HG03045 (cell line): Measurements from ENCODE around the gene TBC1D22A.

ENCODE experiments used
- ATAC-seq: cut with Tn5 transposase; IDR thresholded peaks from one replicate; pipeline ENCODE4 v1.9.1; 2021; ENCODE audit warnings: mild to moderate bottlenecking, moderate library complexity; ENCODE audit not compliant: unreplicated experiment

TBC1D22A gene

DNA sequence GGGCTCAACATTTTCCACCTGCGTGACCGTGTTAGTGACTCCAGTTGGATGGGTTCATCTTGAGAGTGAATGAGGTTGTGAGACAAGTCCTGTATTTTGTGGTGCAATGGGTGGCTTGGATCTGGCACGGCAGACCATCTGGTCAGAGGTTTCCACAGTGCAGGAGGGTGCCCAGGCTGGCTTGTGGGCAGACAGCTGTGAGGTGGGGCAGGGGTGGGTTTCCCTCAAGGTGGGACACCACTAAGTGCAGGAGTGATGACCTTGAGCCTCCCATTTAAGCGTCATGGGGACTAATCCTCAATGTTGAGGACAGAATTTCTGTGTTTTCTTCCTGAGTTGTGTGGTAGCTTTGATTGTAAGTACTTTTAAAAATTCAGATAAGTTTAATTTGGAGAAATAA is 220.6 kb downstream of the TBC1D22A start:
- ATAC-seq: no peak

DNA sequence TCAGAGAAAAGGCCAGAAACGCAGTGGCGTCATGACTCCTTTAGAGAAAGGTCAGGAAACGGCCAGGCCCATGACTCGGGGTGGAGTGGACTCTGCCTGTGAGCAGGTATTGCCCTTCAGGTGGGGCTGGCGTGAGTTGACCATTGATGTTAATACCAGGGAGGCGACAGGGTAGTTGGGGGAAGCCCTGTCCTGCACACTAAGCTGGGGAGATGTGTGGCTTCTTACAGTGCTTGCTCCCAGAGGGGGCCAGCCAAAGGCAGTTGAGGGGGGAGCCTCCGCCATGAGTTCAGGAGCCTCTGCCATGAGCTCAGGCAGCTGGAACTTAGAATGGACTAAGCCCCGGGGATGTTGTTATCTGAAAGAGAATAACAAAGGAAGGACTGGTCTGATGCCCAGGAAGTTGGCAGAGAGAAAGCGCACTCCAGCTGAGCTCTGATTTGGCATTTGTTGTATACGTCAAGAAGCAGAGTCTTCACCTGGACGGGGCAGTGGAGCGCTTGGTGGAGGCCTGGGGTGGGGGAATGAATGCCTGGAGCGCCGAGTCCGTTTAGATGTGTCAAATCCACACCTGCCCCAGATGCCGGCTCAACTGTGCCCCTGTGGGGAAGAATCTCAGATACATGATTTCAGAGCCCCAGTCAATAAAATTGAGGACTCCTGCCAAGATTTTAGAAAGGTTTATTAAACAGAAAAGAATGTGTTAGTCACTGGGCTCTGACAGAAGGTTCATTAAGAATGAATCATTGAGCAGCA is 222.5 kb downstream of the TBC1D22A start:
- ATAC-seq: no peak

DNA sequence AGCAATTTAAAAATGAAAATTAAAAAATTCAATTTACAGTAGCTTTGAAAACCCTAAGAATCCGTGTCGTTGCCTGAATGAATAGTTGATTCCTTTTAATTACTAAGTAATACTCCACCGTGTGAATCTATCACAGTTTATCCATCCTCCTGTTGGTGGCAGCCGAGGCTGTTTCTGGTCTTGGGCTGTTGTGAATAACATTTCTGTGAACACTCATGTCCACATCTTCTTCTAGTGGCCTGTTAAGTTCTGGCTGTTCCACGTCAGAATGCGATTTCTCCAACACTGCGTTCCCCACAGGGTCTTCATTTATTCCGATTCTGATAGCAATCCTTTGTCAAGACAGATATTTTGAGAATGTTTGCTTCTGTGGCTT is 223.0 kb downstream of the TBC1D22A start:
- no peak for ATAC-seq

DNA sequence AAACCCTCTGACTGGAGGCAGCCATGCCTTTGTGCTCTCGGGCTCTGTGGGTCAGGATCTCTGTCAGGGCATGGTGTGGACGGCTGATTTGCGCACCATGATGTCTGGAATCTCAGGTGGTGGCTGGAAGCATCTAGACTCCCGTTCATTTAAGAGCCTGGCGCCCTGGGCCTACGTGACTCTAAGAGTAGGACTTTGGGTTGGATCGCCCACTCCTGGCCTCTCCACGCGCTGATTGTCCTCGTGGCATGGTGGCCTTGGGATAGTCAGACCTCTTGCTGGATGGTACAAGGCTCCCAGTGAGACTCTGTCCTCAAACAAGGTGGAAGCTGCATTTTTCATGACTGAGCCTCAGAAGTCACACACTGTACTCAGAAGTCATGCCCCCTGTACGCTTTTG is 224.3 kb downstream of the TBC1D22A start:
- ATAC-seq: no peak

DNA sequence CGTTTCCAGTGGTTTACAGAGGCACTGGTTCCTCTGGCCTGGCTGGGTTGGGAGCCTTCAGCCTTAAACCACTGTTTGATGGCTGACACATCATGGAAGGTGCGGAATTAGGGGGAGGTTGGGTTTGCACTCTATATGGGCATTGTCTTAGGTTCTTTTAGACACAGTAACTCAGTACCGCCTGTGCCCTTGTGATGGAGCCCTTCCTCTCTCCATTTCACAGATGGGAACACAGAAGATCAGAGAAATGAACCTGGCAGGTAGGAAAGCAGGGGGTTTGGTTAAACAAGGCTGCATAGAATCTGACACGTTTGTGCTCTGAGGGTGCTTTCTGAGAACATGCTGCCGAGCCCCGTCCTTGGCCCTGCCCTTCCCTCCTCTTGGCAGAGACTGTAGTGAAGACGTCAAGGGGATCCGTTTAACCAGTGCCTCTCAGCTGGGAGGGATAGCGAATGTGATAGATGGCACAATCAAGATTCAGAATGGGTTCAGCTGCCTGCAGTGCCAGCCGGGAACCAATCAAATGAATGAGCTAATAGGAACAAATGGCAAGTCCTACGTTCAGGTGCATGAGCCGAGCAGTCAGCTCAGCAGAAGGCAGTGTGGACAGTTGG is 228.6 kb downstream of the TBC1D22A start:
- ATAC-seq: no peak

DNA sequence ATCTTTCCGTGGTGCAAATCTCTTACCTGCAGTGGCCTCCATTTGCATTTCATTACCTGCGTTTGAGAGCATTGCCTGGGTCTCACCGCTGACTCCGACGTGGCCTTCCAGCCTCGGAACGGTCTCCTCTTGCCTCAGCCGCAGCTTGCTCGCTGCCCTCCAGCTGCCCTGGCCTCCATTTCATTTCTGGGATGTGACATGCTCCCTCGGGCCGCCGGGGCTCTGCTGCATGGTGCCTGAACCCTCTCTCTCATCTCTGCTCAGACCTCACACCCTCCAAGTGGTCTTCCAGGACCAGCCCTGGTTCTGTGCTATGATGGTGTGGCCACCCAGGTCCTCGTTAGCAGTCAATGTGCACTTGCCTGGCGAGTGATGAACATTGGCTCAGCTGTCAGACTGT is 229.2 kb downstream of the TBC1D22A start:
- no peak for ATAC-seq

DNA sequence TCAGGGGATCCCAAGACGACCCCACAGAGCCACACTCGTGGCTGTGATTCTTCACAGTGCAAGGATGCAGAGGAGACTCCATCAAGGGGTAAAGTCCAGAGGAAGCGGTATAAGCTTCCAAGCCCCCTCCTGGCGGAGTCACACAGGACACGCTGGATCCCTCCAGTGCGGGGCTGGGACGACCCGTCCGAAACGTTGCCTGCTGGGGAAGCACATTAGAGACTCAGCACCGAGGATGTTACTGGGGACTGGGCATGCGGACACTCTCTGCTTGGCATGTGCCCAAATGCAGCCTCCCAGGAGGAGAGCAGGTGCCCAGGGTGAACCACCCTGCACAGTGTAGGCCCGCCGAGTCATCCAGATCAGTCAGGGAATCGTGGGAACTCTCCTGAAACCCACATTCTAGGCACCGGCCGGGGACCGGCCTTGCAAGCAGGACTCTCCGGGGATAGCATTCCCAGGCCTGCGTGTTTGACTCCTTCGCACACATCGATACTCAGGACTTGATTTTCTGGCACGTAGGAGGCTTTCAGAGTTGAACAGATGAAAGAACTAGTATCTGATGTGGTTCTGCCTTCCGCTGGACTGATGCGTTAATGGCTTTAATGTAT is 229.8 kb downstream of the TBC1D22A start:
- no peak for ATAC-seq

DNA sequence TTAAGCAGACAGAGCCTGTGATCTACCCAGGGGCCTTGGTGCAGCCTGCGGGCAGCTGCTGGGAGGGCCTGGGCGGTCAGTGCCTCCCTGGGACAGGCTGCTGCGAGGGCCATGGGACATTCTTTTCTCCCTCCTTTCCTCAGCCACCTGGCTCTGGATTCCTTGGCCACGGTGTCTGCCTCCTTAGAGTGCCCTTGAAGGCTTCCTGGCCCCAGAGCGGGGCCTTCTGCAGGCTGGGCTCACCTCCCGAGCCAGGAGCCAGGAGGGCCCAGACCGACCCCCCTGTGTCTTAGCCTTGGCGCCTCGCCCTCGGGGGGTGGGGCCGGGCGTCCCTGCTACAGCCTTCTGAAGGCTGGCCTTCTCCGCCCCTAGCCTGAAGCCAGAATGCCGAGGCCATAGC is 231.2 kb downstream of the TBC1D22A start:
- no peak for ATAC-seq

DNA sequence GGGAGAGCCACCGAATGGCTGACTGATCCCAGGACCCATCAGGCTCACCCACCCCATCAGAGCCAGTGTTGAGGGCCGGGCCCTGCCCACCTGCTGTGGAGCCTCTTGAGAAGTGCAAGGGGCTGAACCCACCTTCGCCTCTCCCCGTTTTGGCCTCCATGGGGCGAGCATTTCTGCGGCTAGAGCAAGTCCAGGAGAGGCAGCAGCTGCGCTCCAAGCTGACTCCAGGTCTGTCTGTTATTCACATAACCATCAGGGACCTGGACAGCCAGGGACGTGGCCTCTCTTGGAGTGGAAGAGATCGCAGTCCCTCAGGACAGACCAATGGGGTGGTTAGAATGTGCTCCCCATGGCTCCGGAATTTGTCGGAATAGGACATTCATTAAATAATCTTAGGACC is 231.8 kb downstream of the TBC1D22A start:
- ATAC-seq: no peak

DNA sequence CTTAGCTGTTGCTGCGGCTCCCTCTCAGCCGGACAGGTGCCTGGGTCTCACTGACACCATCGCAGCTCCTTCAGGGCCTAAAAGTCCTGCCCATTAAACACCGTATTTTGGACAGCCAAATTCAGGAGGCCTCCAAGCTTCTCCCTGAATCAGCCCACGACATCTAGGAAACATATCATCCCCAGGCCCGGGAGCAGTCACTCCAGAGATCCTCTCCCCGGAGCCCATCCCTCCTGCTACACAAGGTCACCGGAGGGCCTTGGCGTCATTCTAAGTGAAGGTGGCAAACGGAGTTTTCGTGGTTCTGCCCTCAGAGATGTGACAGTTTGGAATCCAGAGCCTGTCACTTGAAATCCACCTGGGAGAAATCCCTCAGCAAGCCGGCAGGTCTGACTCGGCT is 232.5 kb downstream of the TBC1D22A start:
- no peak for ATAC-seq

DNA sequence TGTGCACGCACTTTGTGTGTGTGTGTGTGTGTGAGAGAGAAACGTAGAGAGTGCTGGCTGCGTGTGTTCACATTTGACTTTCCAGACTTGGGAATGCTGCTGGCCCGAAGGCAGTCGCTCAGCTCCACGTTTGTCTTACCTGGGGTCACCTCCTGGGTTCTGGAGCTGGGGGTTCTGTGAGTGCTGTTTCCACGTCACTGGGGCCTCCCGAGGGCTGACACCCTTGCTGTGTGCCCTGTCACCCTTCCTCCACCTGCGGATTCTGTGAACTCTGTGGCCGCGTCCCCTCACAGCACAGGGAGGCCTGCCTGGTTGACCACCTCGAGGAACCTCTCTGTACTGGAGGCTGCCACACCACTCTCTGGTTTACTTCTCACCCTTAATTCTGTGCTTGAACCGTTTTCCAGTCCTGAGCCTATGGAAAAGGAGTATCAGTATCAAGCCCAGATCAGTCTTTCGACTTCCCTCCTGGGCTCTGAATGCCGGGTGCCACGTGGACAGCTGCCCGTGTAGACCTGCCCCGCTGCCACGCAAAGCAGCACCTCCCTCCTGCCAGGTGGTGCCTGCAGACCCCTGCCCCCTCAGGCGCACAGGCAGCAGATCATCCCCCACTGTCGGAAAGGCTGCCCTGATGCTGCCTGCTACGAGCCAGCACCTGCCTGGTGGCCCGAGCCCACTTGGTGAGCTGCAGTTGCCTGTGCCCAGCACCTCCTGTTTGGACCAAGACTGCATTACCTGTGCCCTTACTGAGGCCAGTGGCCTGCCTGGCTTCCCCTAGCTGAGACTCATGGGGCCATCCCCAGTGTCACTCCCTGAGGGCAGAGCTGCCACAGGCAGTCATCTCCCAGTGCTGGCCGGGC is 233.3 kb downstream of the TBC1D22A start:
- ATAC-seq: no peak

DNA sequence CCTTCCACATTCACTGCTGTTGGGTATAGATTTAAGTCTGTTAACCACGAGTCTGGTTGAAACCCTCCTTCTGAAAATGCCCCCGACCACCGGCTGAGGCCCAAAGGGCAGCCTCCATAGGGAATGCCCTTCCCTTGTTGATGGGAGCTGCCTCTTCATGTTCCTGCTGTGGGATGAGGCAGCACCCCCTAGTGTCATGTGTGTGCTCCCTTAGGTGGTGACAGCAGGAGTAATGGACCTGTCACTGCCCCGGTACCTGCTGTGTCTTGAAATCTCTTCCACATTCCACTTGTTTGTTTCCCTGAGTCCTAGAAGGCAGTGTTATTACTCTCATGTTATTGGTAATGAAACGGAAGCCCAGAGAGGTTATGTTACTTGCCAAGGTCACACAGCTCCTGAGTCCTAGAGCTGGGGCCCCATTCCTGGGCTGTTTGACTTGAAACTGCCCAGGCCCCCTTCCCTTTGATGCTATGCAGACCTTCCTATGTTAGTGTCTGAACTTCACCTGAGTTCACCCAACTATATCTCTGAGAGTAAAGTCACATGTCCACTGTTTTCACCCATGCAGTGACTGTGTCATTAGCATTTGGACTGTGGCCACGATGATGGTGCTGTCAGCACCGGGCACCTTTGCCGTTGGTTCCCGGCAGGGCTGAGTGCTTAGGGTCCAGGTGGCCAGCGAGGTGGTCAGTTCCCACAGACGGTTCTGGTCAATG is 234.3 kb downstream of the TBC1D22A start:
- no peak for ATAC-seq

DNA sequence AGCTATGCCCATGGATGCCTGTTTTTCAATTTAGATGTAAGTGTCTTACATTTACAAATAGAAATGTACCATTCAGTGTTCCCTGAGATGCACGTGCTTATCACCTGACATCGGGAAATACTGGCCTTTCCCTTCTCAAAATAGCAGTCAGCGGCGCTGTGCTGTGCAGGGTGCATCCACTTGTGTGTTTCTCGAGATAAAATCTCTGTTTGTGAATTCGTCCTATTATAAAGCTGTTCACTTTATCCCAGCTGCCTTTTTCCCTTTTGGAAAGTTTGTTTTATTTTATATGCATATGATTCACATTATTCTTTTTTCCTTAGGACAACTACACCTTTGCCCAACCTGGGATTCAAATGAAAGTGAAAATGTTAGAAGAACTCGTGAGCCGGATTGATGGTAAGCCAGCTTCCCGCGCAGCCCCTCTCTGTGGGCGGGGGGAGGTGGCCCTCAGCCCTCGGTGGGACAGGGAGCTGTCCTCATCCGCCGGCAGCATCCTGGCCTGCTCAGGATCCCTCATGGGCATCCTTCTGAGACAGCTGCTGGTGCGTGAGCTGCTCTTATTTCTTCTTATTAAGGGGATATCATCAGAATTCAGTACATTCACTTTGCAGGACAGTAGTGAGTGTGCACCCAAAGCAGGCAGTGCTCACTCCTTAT is 235.0 kb downstream of the TBC1D22A start:
- no peak for ATAC-seq

DNA sequence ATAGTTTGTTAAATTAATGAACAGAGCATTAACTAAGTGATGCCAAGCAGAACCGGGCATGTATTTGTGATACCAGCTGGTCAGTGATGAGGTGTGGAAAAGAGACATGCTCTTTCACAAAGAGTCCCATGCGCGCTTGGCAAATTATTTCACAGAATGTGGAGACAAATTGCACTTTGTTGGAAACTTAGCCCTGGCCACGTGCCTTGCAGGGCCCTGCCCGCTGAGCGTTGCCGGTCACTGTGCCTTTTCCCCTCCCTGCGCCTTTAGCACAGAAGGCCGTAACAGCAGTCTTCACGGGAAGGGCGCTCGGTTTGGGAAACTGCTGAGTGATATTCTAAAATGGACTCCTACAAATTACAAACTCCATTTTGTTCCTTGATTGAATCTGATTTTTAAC is 235.9 kb downstream of the TBC1D22A start:
- ATAC-seq: no peak

DNA sequence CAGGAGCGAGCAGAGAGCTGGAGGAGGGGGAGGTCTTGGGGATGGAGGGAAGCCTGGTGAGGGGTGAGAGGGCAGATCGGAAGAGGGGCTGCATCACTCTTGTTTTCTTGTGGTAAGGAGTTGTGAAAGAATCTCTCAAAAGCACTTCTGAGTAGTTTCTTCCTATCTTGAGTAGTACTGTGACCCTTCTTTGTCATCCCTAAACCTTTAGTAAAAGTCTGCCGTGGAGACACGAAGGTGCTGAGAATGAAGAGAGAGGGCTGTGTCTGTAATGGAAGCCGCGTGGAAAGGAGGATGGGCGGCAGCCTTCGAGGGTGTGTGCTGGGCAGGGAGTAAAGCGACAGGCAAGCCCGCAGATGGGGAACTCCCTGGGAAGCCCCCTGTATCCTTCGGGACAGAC is 237.8 kb downstream of the TBC1D22A start:
- ATAC-seq: no peak

DNA sequence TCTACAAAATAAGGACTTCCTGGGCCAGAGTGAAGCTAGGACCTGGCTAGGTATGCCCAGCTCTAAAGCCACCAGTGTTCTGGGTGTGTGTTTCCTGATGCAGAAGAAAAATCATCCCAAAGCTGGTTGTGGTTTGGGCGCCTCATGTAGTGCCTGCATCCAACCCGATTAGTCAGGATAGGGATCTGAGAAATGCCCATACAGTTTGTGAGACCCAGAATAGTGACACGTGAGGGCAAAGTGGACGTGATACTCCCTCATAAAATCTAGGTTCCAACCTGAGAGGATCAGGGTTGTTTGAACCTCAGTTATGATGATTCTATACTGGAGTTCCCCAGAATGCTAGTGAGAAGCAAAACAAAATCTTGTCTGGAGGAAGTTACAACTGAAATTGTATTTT is 238.4 kb downstream of the TBC1D22A start:
- no peak for ATAC-seq

DNA sequence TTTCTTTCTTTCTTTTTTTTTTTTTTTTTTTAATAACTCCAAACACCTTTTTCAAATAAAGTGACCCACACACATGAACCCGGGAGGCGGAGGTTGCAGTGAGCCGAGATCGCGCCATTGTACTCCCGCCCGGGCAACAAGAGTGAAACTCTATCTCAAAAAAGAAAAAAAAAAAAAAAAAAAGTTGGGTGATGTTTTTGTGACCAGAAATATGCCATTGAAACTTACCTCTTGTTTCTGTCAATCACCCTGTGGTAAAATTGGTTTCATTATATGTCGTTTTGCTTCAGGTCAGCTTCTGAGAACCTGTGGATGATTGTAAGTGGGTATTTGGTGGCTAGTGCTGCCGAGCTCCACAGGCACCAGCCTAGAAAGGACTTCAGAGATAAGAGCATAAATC is 238.8 kb downstream of the TBC1D22A start:
- ATAC-seq: no peak

DNA sequence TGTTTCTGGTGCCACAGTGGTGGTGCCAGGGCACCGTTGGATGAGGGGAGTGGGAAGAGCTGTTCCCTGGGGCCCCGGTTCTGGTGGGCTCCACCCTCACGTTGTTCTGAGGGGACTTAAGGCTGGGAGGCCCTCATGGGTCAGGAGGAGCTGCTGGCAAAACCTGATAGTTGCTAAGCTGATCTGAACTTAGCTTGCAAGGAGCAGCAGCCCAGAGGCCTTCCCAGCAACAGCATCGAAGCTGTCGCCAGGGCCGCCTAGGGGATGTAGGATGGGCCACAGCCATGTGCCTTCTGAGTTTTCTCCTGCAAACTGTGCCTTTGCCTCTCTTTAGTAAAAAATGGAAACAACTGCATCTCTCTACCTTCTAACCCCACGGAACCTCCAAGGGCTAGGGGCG is 240.2 kb downstream of the TBC1D22A start:
- ATAC-seq: no peak

DNA sequence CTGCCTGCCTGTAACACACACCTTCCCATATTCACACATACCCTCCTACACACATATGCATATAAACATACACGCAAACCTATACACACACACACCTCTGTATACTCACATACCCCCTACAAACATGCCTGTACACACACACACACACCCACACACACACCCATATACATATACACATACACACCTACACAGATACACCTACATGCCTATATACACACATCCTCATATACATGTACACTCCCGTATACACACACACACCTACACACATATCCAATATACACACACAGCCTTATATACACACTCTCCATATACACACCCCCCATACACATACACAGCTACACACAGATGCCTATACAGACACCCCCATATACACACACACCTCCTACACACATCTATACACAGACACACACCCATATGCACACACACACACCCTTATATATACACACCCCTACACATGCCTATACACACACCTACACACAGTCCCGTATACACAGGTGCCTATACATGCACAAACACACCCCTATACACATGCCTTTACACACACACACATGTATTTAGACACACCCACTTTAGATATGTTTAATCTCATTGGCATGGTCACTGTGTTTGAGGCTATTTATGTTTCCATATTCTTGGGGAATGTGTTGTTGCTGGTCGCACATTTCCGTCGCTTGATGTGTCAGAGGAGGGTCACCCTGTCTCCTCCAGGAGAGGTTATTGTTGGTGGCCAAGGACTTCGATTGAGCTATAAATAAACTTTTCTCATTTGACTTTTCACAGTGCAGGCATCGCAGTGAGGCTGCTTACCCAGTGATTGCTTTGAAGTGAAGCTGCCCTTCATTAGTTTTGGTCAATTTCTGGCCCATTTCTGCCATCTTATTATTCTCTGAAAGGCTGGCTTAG is 243.3 kb downstream of the TBC1D22A start:
- no peak for ATAC-seq
